Loucy (cell line): Measurements from ENCODE around the gene MACROD2.

Experiments used
- H2AFZ ChIP-seq: fragments of 200-600 bp; sonication (generic); 2 replicates; pipeline ENCODE4 v1.6.0; 2016; ENCODE audit warnings: antibody characterized with exemption, mild to moderate bottlenecking, low read length, moderate library complexity
- H3F3A ChIP-seq: fragments of 200-600 bp; 2 replicates; pipeline ENCODE4 v1.6.0; 2016; ENCODE audit warnings: antibody characterized with exemption, low read depth, mild to moderate bottlenecking
- H3K27me3 ChIP-seq: fragments of 200-600 bp; sonication (generic); 2 replicates; pipeline ENCODE4 v1.6.1; 2014; ENCODE audit warnings: low read length, mild to moderate bottlenecking; ENCODE audit not compliant: insufficient read depth, poor library complexity, severe bottlenecking
- H3K36me3 ChIP-seq: fragments of 200-600 bp; sonication (generic); 2 replicates; pipeline ENCODE4 v1.6.1; 2016; ENCODE audit warnings: low read length; ENCODE audit not compliant: insufficient read depth
- H3K4me1 ChIP-seq: fragments of 200-600 bp; sonication (generic); 2 replicates; pipeline ENCODE4 v1.5.1; 2014; ENCODE audit warnings: low read length, mild to moderate bottlenecking; ENCODE audit not compliant: insufficient read depth, poor library complexity, severe bottlenecking
- H3K4me2 ChIP-seq: fragments of 200-600 bp; sonication (generic); 2 replicates; pipeline ENCODE4 v1.6.0; 2014; ENCODE audit warnings: antibody characterized with exemption, low read length, low read depth, mild to moderate bottlenecking; ENCODE audit not compliant: poor library complexity, severe bottlenecking
- H3K4me3 ChIP-seq: fragments of 200-600 bp; sonication (generic); 2 replicates; pipeline ENCODE4 v1.5.1; 2014; ENCODE audit warnings: low read length, mild to moderate bottlenecking, mixed read lengths; ENCODE audit not compliant: poor library complexity, severe bottlenecking
- H3K79me2 ChIP-seq: fragments of 200-600 bp; sonication (generic); 2 replicates; pipeline ENCODE4 v1.6.1; 2014; ENCODE audit warnings: low read length; ENCODE audit not compliant: insufficient read depth
- H3K9ac ChIP-seq: fragments of 200-600 bp; sonication (generic); 2 replicates; pipeline ENCODE4 v1.6.0; 2014; ENCODE audit warnings: mild to moderate bottlenecking, low read depth, low read length, moderate library complexity; ENCODE audit not compliant: poor library complexity, severe bottlenecking
- H3K9me2 ChIP-seq: fragments of 200-600 bp; sonication (generic); replicated peaks from 2 replicates; pipeline ENCODE4 v1.6.1; 2016; ENCODE audit warnings: low read depth, low read length, mixed read lengths
- H3K9me3 ChIP-seq: fragments of 200-600 bp; sonication (generic); 2 replicates; pipeline ENCODE4 v1.6.1; 2014; ENCODE audit warnings: mild to moderate bottlenecking, antibody characterized with exemption, low read length, low read depth; ENCODE audit not compliant: insufficient read depth
- H4K20me1 ChIP-seq: fragments of 200-600 bp; sonication (generic); 2 replicates; pipeline ENCODE4 v1.6.0; 2014; ENCODE audit warnings: antibody characterized with exemption, low read length, mild to moderate bottlenecking; ENCODE audit not compliant: insufficient read depth, poor library complexity, severe bottlenecking
- EZH2phosphoT487 ChIP-seq: fragments of 200-600 bp; IDR thresholded peaks from 2 replicates; pipeline ENCODE4 v1.6.1; 2018; ENCODE audit warnings: antibody characterized with exemption, mild to moderate bottlenecking, moderate library complexity, borderline replicate concordance
- TF ChIP-seq, protein P1 (sequence below): fragments of 200-600 bp; sonication (generic); conservative IDR thresholded peaks from 2 replicates; pipeline ENCODE4 v1.5.1; 2014; ENCODE audit warnings: mild to moderate bottlenecking, antibody characterized with exemption, low read length

The MACROD2 gene

DNA sequence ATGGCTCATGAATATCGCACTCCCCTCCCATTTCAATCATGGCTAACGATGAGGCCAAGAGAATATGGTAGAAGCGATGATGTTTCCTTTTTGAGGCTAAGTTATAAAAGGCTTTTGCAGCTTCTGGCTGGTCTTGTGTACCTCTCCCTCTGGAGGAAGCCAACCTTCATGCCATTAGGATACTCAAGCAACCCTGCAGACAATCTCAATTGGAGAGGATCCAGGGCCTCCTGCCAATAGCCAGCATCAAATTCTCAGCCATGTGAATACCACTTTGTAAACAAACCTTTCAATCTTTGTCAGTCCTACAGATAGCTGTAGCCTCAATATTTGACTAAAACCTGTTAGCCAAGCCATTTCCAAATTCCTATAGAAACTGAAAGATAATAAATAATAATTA, 1839.5 kb downstream of the MACROD2 start:
- Histone ChIP-seq H3K79me2 (no peaks in the 10 kb centered on the region), H3F3A (no peaks in the 10 kb centered on the region), H3K9ac (no peak overlapping the region), H3K27me3 (no peaks in the 10 kb centered on the region), H2AFZ (no peak overlapping the region), H4K20me1 (no peaks in the 10 kb centered on the region), H3K9me3 (no peaks in the 10 kb centered on the region), H3K4me2 (no peak overlapping the region), H3K4me3 (no peak overlapping the region), H3K4me1 (no peaks in the 10 kb centered on the region), H3K9me2 (no peaks in the 10 kb centered on the region), H3K36me3 (no peaks in the 10 kb centered on the region)
- TF ChIP-seq, protein P1, sequence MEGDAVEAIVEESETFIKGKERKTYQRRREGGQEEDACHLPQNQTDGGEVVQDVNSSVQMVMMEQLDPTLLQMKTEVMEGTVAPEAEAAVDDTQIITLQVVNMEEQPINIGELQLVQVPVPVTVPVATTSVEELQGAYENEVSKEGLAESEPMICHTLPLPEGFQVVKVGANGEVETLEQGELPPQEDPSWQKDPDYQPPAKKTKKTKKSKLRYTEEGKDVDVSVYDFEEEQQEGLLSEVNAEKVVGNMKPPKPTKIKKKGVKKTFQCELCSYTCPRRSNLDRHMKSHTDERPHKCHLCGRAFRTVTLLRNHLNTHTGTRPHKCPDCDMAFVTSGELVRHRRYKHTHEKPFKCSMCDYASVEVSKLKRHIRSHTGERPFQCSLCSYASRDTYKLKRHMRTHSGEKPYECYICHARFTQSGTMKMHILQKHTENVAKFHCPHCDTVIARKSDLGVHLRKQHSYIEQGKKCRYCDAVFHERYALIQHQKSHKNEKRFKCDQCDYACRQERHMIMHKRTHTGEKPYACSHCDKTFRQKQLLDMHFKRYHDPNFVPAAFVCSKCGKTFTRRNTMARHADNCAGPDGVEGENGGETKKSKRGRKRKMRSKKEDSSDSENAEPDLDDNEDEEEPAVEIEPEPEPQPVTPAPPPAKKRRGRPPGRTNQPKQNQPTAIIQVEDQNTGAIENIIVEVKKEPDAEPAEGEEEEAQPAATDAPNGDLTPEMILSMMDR = no peak
- TF ChIP-seq EZH2phosphoT487 = no peak

DNA sequence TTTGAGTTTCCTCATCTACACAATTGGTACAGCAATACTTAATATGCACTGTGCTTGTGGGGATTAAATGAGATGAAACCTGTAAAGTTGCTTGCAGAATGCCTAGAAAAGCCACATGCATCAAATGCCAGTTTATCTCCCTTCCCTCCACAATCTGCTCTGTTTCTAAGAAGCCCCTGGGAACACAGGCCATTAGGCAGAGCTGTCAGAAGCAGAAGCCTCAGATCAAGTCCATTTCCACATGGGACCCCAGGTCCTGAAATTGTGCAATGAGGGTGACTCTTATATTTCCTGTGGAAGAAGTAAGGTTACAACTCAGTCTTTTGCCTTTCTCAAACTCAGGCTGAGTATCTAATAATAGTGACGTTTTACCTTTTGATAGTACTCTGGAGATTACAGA, 1840.5 kb downstream of the MACROD2 start:
- TF ChIP-seq, protein P1 = no peak
- TF ChIP-seq EZH2phosphoT487 = no peak
- Histone ChIP-seq H3K4me2 (no peak overlapping the region), H3K9me3 (no peaks in the 10 kb centered on the region), H3K4me3 (no peak overlapping the region), H3K4me1 (no peaks in the 10 kb centered on the region), H3K9me2 (no peaks in the 10 kb centered on the region), H3K79me2 (no peaks in the 10 kb centered on the region), H2AFZ (no peak overlapping the region), H3K36me3 (no peaks in the 10 kb centered on the region), H4K20me1 (no peaks in the 10 kb centered on the region), H3K9ac (no peak overlapping the region), H3K27me3 (no peaks in the 10 kb centered on the region), H3F3A (no peaks in the 10 kb centered on the region)

DNA sequence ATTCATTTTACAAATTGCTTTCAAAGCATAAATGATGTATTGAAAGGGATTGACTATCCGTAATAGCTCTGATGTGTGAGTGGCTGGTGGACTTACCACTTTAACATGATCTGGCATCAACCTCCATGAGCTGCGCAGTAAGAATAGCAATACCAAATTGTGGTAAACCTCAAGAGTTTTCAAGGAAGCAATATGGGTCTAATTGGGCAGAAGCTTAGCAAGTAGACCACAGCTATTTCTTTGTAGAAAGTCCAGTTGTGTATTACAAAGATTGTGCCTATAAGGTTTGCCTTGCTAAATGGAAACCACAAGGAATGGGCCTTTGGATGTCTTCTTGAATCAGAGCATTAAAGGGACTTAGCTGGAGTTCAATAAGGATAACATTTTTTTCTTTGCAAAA, 1841.3 kb downstream of the MACROD2 start:
- no peak overlapping the region for H3K4me2 ChIP-seq
- H3K4me1 ChIP-seq = no peaks in the 10 kb centered on the region

More for the DNA sequence above, 1841.3 kb downstream of the MACROD2 start:
- H4K20me1 ChIP-seq = no peaks in the 10 kb centered on the region
- no peaks in the 10 kb centered on the region for H3F3A ChIP-seq
- H3K27me3 ChIP-seq = no peaks in the 10 kb centered on the region
- H2AFZ ChIP-seq = no peak overlapping the region
- no peak overlapping the region for H3K9ac ChIP-seq
- H3K9me3 ChIP-seq = no peaks in the 10 kb centered on the region
- H3K4me3 ChIP-seq = no peak overlapping the region
- H3K79me2 ChIP-seq = no peaks in the 10 kb centered on the region
- H3K36me3 ChIP-seq = no peaks in the 10 kb centered on the region
- H3K9me2 ChIP-seq = no peaks in the 10 kb centered on the region
- no peak for TF ChIP-seq EZH2phosphoT487
- TF ChIP-seq, protein P1 = no peak
